ENCODE results near the gene ONECUT1. TPM values are rescaled to one million over a fixed set of nuclear protein-coding genes. Genes with fewer than 3 reads are reported as not detected.

Gene ONECUT1
- total RNA-seq, 1 experiment from 2014 or later = 1.3 TPM

DNA sequence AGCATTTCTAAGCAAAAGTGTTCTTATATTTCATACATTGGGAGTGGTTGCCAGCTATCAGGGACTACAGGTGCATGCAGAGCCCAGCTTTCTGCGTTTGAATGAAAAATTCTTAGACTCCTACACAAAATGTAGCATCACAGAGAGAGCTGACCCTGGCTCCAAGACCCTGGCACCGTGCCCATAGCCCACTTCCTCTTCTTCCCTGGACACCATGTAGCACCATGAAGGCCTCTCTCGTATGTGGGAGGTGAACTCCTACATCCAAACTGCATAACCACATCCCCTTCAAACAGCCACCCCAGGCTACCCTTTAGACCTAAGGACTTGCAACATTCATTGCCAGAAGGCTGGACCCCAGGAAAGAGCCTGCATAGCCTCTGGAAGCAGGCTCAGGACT is 75.2 kb downstream of the ONECUT1 start (continued):
- no peak for TF ChIP-seq EZH2phosphoT487 (IDR thresholded peaks at IDR 0.05; ENCODE audit: borderline replicate concordance)

GRCh38 chr15:52710708-52711389 is 79.3 kb downstream of the ONECUT1 start:
- no peak overlapping the region for H3K4me2 ChIP-seq (ENCODE audit: low read length)
- CTCF ChIA-PET = no interaction called here
- BruUV-seq (replicated peaks) = no TSS peak

More at GRCh38 chr15:52710708-52711389, 79.3 kb downstream of the ONECUT1 start:
- H3K27me3 ChIP-seq (ENCODE audit: insufficient read depth, low read length) = 0 out of 2 replicates have a peak, but pooled peaks cover 5% of the 10 kb centered on the region
- TF ChIP-seq, protein P1, sequence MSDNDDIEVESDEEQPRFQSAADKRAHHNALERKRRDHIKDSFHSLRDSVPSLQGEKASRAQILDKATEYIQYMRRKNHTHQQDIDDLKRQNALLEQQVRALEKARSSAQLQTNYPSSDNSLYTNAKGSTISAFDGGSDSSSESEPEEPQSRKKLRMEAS (IDR thresholded peaks at IDR 0.05) = no peak
- TF ChIP-seq SRF (IDR thresholded peaks at IDR 0.05; ENCODE audit: low read depth) (no peak), TCF7L2 (IDR thresholded peaks at IDR 0.05; ENCODE audit: borderline replicate concordance, extremely low read depth, insufficient read depth, insufficient read length) (no peak), EGR1 (IDR thresholded peaks at IDR 0.05; ENCODE audit: low read depth) (no peak), SIN3A (IDR thresholded peaks at IDR 0.05; ENCODE audit: low read depth) (no peak), JUND (IDR thresholded peaks at IDR 0.05) (no peak), FOSL1 (IDR thresholded peaks at IDR 0.05; ENCODE audit: low read depth) (no peak), ZFX (IDR thresholded peaks at IDR 0.05) (no peak), ELF1 (IDR thresholded peaks at IDR 0.05; ENCODE audit: borderline replicate concordance, low read depth) (no peak), ATF3 (IDR thresholded peaks at IDR 0.05) (no peak), POLR2AphosphoS5 (IDR thresholded peaks at IDR 0.05; ENCODE audit: low read depth, low read length) (no peak), RAD21 (IDR thresholded peaks at IDR 0.05; ENCODE audit: low read depth) (no peak), YY1 (IDR thresholded peaks at IDR 0.05; ENCODE audit: extremely low read depth, insufficient replicate concordance, low read depth, low read length) (no peak)
- TF ChIP-seq, protein P2, sequence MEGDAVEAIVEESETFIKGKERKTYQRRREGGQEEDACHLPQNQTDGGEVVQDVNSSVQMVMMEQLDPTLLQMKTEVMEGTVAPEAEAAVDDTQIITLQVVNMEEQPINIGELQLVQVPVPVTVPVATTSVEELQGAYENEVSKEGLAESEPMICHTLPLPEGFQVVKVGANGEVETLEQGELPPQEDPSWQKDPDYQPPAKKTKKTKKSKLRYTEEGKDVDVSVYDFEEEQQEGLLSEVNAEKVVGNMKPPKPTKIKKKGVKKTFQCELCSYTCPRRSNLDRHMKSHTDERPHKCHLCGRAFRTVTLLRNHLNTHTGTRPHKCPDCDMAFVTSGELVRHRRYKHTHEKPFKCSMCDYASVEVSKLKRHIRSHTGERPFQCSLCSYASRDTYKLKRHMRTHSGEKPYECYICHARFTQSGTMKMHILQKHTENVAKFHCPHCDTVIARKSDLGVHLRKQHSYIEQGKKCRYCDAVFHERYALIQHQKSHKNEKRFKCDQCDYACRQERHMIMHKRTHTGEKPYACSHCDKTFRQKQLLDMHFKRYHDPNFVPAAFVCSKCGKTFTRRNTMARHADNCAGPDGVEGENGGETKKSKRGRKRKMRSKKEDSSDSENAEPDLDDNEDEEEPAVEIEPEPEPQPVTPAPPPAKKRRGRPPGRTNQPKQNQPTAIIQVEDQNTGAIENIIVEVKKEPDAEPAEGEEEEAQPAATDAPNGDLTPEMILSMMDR (IDR thresholded peaks at IDR 0.05 in 2 of 3, conservative IDR thresholded peaks at IDR 0.05 in 1 of 3; ENCODE audit: borderline replicate concordance in 1 of 3, insufficient read depth in 1 of 3, low read depth in 2 of 3, low read length in 2 of 3) = no peak
- H3K27ac ChIP-seq (ENCODE audit: low read depth, low read length) = no peak overlapping the region
- intact Hi-C loops (cut with micrococcal nuclease) = no loop called here
- H3K9me2 ChIP-seq (ENCODE audit: insufficient read depth) = no peaks in the 10 kb centered on the region
- POLR2A ChIA-PET = no interaction called here
- no peak overlapping the region for H3K9ac ChIP-seq (ENCODE audit: low read length)
- H2AFZ ChIP-seq (ENCODE audit: low read depth, low read length, poor library complexity, severe bottlenecking) = no peak overlapping the region
- no peaks in the 10 kb centered on the region for H3K9me3 ChIP-seq (ENCODE audit: control insufficient read depth in 1 of 2, insufficient read depth in 1 of 2, low read depth in 1 of 2, low read length in 2 of 2)
- DNase-seq (ENCODE audit: low read depth, low spot score) (no peak), ATAC-seq (no peak)
- RAD21 ChIA-PET (ENCODE audit: low non-redundant PET in 1 of 2, low total read pairs in 2 of 2, uncharacterized antibody in 2 of 2, unreplicated experiment in 2 of 2) = no interaction called here
- H3K4me1 ChIP-seq (ENCODE audit: control insufficient read depth in 1 of 2, insufficient read depth in 2 of 2, low read length in 2 of 2) = 0 out of 4 replicates have a peak, but pooled peaks cover 0 to 3% of the 10 kb centered on the region in 2 experiments
- no peaks in the 10 kb centered on the region for H4K20me1 ChIP-seq (ENCODE audit: insufficient read depth)
- no peak overlapping the region for H3K4me3 ChIP-seq (replicated peaks in 1 of 2; ENCODE audit: low read depth in 1 of 2, low read length in 2 of 2)
- H3K79me2 ChIP-seq (ENCODE audit: insufficient read depth, low read length) = no peaks in the 10 kb centered on the region
- H3K36me3 ChIP-seq (ENCODE audit: control insufficient read depth in 1 of 2, insufficient read depth in 2 of 2, low read length in 2 of 2) = no peaks in the 10 kb centered on the region

Data from HCT116 (cell line).